HepG2 (cell line): ENCODE data around the gene PRKAR1B.

Experiments used
- BCL6 ChIP-seq: IDR thresholded peaks from 2 replicates; pipeline ENCODE4 v1.6.1; 2016; ENCODE audit warnings: missing genetic modification reagents, missing compliant biosample characterization
- CEBPB ChIP-seq: IDR thresholded peaks from 2 replicates; pipeline ENCODE4 v1.6.1; 2011; ENCODE audit warnings: low read depth, low read length, improper control_type of control experiment, borderline replicate concordance
- RFX5 ChIP-seq: IDR thresholded peaks from 2 replicates; pipeline ENCODE4 v1.6.1; 2011; ENCODE audit warnings: low read depth, low read length, improper control_type of control experiment
- ZBTB1 ChIP-seq: sonication (generic); formaldehyde crosslinking; IDR thresholded peaks from 2 replicates; pipeline ENCODE4 v1.4.0; 2020; ENCODE audit warnings: missing genetic modification reagents, borderline replicate concordance
- ZNF138 ChIP-seq: sonication (generic); formaldehyde crosslinking; IDR thresholded peaks from 2 replicates; pipeline ENCODE4 v1.5.0; 2020; ENCODE audit warnings: mild to moderate bottlenecking, low read depth, missing genetic modification reagents
- TF ChIP-seq, protein P1 (sequence below), 2 experiments: sonication (generic) in 1 of 2; formaldehyde crosslinking in 1 of 2; IDR thresholded peaks; 2 replicates each; pipeline versions ENCODE4 v1.5.1 to v1.6.1; 2011 to 2020; ENCODE audit warnings: borderline replicate concordance in 1 of 2, low read depth in 1 of 2, low read length in 1 of 2, mild to moderate bottlenecking in 1 of 2, missing genetic modification reagents in 1 of 2, moderate library complexity in 1 of 2
- TF ChIP-seq, protein P2 (sequence below): sonication (generic); formaldehyde crosslinking; IDR thresholded peaks from 2 replicates; pipeline ENCODE4 v1.4.0; 2020; ENCODE audit warnings: missing genetic modification reagents

DNA sequence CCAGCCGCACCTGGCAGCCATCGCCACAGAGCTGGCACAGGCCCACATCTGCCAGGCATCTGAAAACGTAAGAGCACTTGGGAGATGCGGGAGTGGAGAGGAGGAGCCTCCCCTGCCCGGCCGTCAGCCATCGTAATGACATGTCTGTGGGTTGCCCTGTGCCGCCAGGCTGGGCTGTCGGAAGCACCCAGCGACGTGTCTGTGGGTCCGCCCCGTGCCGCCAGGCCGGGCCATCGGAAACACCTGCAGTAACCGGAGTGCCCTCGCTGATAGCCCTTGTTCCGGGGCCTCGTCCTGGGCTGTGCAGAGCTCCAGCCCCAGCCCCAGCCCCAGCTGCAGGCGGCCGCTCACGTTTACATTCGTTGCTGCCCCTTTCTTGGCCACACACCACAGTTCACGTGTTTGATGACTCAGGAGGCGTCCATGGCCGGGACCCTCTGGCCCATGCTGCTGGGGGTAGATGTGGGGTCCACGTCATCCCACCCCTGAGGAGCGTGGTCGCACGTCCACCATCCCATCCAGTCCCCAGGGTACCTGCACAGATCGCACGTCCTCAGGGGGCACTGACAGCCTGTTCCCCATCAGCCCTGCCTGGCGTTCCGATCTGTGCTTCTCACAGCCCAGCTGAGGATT is 30.0 kb upstream of the PRKAR1B start:
- TF ChIP-seq RFX5, result no peak
- TF ChIP-seq, protein P1, sequence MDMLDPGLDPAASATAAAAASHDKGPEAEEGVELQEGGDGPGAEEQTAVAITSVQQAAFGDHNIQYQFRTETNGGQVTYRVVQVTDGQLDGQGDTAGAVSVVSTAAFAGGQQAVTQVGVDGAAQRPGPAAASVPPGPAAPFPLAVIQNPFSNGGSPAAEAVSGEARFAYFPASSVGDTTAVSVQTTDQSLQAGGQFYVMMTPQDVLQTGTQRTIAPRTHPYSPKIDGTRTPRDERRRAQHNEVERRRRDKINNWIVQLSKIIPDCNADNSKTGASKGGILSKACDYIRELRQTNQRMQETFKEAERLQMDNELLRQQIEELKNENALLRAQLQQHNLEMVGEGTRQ (IDR thresholded peaks at IDR 0.05; ENCODE audit: low read depth, low read length), result no peak
- TF ChIP-seq, protein P1 (CRISPR knock-in tag; IDR thresholded peaks at IDR 0.05; ENCODE audit: borderline replicate concordance), result no peak
- no peak for TF ChIP-seq ZNF138 (CRISPR knock-in tag)
- TF ChIP-seq BCL6 (CRISPR knock-in tag), result no peak
- no peak for TF ChIP-seq CEBPB
- TF ChIP-seq ZBTB1, result no peak
- TF ChIP-seq, protein P2, sequence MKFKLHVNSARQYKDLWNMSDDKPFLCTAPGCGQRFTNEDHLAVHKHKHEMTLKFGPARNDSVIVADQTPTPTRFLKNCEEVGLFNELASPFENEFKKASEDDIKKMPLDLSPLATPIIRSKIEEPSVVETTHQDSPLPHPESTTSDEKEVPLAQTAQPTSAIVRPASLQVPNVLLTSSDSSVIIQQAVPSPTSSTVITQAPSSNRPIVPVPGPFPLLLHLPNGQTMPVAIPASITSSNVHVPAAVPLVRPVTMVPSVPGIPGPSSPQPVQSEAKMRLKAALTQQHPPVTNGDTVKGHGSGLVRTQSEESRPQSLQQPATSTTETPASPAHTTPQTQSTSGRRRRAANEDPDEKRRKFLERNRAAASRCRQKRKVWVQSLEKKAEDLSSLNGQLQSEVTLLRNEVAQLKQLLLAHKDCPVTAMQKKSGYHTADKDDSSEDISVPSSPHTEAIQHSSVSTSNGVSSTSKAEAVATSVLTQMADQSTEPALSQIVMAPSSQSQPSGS, result no peak
